ENCODE measurements around the gene PGAP3. TPM values are rescaled to one million over a fixed set of nuclear protein-coding genes. Genes with fewer than 3 reads are reported as not detected.
A peak's percentile ranks its signal among the peaks of the same experiment; 100 is the strongest.

The PGAP3 gene
- total RNA-seq, 2 donors from 2014 or later = 22.6 to 29.3 TPM

DNA sequence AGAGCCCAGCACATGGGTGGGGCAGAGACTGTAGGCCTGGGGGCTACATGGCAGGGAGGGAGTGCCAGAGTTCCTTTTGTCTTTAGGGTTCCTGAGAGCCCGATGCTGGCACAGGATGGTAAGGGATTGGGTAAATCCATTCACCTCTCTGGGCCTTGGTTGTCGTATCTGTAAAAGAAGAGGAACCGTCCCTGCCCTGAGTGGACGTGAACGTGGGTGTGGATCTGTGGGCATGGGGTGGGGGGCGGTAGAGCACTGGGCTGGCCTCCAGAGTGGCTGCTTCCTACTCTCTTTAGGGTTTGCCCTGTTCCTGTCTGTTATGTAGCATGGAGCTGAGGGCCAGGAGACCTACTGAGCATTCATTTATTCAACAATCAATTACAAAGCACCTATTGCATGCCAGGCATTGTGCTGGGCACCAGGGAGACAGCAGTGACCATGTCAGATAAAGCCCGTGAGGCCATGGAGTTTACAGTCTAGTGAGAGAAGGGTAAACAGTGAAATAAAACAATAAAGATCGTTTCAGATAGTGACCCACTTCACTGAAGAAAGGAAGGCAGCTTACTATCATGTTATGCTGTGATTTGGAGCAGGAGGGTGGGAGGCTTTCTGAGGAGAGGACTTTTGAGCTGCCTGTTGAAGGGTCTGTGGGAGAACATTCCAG lies 35.8 kb downstream of the PGAP3 start:
- no peaks in the 10 kb centered on the region for H3K27me3 ChIP-seq (ENCODE audit: control insufficient read depth, insufficient read depth, low read length, poor library complexity, severe bottlenecking)
- H3K4me1 Mint-ChIP-seq = peaks cover 24% of the 10 kb centered on the region
- H3K27ac ChIP-seq (ENCODE audit: low read depth, low read length) = peak overlapping the region; percentile 93
- no peak overlapping the region for H3K4me3 ChIP-seq (ENCODE audit: low read length)
- H3K9me3 Mint-ChIP-seq = no peaks in the 10 kb centered on the region
- 75 to 78% methylated on average over 5 to 8 of the region's 8 CpGs for WGBS, 2 experiments (ENCODE audit: insufficient coverage in 1 of 2, insufficient read length in 1 of 2)
- no peak overlapping the region for H3K4me3 Mint-ChIP-seq
- TF ChIP-seq, protein P1, sequence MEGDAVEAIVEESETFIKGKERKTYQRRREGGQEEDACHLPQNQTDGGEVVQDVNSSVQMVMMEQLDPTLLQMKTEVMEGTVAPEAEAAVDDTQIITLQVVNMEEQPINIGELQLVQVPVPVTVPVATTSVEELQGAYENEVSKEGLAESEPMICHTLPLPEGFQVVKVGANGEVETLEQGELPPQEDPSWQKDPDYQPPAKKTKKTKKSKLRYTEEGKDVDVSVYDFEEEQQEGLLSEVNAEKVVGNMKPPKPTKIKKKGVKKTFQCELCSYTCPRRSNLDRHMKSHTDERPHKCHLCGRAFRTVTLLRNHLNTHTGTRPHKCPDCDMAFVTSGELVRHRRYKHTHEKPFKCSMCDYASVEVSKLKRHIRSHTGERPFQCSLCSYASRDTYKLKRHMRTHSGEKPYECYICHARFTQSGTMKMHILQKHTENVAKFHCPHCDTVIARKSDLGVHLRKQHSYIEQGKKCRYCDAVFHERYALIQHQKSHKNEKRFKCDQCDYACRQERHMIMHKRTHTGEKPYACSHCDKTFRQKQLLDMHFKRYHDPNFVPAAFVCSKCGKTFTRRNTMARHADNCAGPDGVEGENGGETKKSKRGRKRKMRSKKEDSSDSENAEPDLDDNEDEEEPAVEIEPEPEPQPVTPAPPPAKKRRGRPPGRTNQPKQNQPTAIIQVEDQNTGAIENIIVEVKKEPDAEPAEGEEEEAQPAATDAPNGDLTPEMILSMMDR (conservative IDR thresholded peaks at IDR 0.05) = no peak
- DNase-seq = no peak
- peak overlapping the region; percentile 32 for H3K9ac ChIP-seq (ENCODE audit: extremely low read depth, low read length, poor library complexity, severe bottlenecking)
- peaks cover 13% of the 10 kb centered on the region for H3K36me3 Mint-ChIP-seq (ENCODE audit: low read depth)
- H3K4me1 ChIP-seq (ENCODE audit: control insufficient read depth, insufficient read depth, low read length) = peaks cover 16% of the 10 kb centered on the region
- H3K27me3 Mint-ChIP-seq (ENCODE audit: insufficient read depth) = no peaks in the 10 kb centered on the region
- H3K36me3 ChIP-seq (ENCODE audit: control insufficient read depth, insufficient read depth, low read length) = no peaks in the 10 kb centered on the region
- H3K27ac Mint-ChIP-seq = peak overlapping the region; percentile 92
- H3K9me3 ChIP-seq (ENCODE audit: control insufficient read depth, low read length) = no peaks in the 10 kb centered on the region

DNA sequence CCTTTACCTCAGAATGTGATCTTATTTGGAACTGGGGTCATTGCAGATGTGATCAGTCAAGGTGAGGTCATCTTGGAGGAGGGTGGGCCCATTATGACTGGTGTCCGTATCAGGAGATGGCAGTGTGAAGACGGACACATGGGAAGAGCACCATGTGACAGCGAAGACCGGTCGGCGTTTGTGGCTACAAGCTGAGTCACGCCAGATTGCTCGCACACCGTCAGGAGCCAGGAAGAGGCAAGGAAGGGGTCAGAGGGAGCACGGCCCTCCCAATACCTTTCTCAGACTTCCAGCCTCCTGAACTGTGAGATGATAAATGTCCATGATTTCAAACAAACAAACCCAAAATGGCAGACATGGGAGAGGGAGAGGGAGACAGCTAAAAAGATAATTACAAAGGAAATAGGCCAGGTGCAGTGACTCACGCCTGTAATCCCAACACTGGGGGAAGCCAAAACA lies 37.7 kb downstream of the PGAP3 start:
- Histone ChIP-seq H3K4me3 (ENCODE audit: low read length) (no peak overlapping the region), H3K27ac (ENCODE audit: low read depth, low read length) (no peak overlapping the region), H3K36me3 (ENCODE audit: control insufficient read depth, insufficient read depth, low read length) (no peaks in the 10 kb centered on the region), H3K9me3 (ENCODE audit: control insufficient read depth, low read length) (no peaks in the 10 kb centered on the region), H3K4me1 (ENCODE audit: control insufficient read depth, insufficient read depth, low read length) (peaks cover 18% of the 10 kb centered on the region), H3K9ac (ENCODE audit: extremely low read depth, low read length, poor library complexity, severe bottlenecking) (no peak overlapping the region), H3K27me3 (ENCODE audit: control insufficient read depth, insufficient read depth, low read length, poor library complexity, severe bottlenecking) (no peaks in the 10 kb centered on the region)
- Mint-ChIP-seq H3K27ac (no peak overlapping the region), H3K4me1 (peaks cover 25% of the 10 kb centered on the region), H3K9me3 (no peaks in the 10 kb centered on the region), H3K27me3 (ENCODE audit: insufficient read depth) (no peaks in the 10 kb centered on the region), H3K4me3 (no peak overlapping the region), H3K36me3 (ENCODE audit: low read depth) (peaks cover 10% of the 10 kb centered on the region)
- no peak for DNase-seq
- 91 to 94% methylated on average over 9 to 11 of the region's 11 CpGs for WGBS, 2 experiments (ENCODE audit: insufficient coverage in 1 of 2, insufficient read length in 1 of 2)
- TF ChIP-seq, protein P1 (conservative IDR thresholded peaks at IDR 0.05) = no peak

DNA sequence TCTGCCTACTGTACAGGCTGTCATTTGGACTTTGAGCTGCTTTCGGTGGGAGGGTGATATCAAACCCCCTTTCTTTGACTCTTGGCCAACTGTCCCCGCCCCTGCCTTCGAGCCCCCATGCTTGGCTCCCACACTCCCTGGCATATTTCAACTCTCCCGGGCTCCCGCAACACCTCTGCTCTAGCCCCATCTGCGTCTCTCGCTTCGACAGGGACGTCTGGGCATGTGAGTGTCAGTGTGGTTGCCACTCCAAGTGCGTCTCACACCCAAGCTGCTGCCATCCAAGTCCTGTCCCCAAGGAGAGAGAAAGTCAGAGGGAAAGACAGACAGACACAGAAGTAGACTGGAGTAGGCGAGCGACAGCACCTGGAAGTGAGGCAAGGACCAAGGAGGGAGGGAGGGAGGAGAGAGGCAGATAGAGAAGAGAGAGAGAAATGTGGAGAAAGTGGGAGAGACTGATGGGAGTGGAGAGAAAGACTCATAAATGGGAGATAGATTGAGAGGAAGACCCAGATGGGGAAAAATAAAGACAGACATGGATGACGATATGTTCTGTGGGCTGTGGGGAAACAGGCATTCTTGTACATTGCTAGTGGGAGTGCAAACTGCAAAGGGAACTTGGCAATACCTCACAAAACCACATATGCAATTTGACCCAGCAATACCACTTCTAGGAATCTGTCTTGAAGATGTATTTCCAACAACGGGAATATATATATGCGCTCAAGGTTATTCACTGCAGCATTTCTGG lies 39.1 kb downstream of the PGAP3 start:
- Mint-ChIP-seq H3K9me3 (no peaks in the 10 kb centered on the region), H3K4me3 (no peak overlapping the region)

More for the DNA sequence above, 39.1 kb downstream of the PGAP3 start:
- Mint-ChIP-seq H3K36me3 (ENCODE audit: low read depth) (peaks cover 3% of the 10 kb centered on the region), H3K4me1 (peaks cover 32% of the 10 kb centered on the region), H3K27ac (no peak overlapping the region), H3K27me3 (ENCODE audit: insufficient read depth) (no peaks in the 10 kb centered on the region)
- DNase-seq = no peak
- Histone ChIP-seq H3K4me3 (ENCODE audit: low read length) (no peak overlapping the region), H3K4me1 (ENCODE audit: control insufficient read depth, insufficient read depth, low read length) (peaks cover 22% of the 10 kb centered on the region), H3K27me3 (ENCODE audit: control insufficient read depth, insufficient read depth, low read length, poor library complexity, severe bottlenecking) (no peaks in the 10 kb centered on the region), H3K9me3 (ENCODE audit: control insufficient read depth, low read length) (no peaks in the 10 kb centered on the region), H3K36me3 (ENCODE audit: control insufficient read depth, insufficient read depth, low read length) (no peaks in the 10 kb centered on the region), H3K27ac (ENCODE audit: low read depth, low read length) (no peak overlapping the region), H3K9ac (ENCODE audit: extremely low read depth, low read length, poor library complexity, severe bottlenecking) (no peak overlapping the region)
- 95 to 99% methylated on average over 11 to 15 of the region's 15 CpGs for WGBS, 2 experiments (ENCODE audit: insufficient coverage in 1 of 2, insufficient read length in 1 of 2)
- TF ChIP-seq, protein P1 (conservative IDR thresholded peaks at IDR 0.05) = no peak
